Omental fat pad (tissue), 4 donors: ENCODE measurements around the gene SRRM2. TPM values are rescaled to one million over a fixed set of nuclear protein-coding genes. Genes with fewer than 3 reads are reported as not detected.

Experiments used
- ATAC-seq: fragments of 150-250 bp; one replicate; pipeline ENCODE4 v1.9.1; 2016; ENCODE audit warnings: mild to moderate bottlenecking, moderate library complexity; ENCODE audit not compliant: low FRiP score
- DNase-seq: peaks from one replicate; pipeline ENCODE4 v3.0.0-alpha.2; 2019; ENCODE audit warnings: low spot score
- CTCF ChIP-seq, 3 donors: fragments of 450-650 bp; IDR thresholded peaks; one replicate each; pipeline ENCODE4 v1.5.1; 2016 to 2017; ENCODE audit warnings: antibody characterized with exemption in 3 of 3, mild to moderate bottlenecking in 3 of 3, moderate library complexity in 2 of 3
- total RNA-seq, 4 donors: library from RNA; depleted of rRNA; stranded (reverse); fragments of >200 nt; gene quantifications; one replicate each; pipeline ENCODE4 v1.1.0, GENCODE V29; 2016

The SRRM2 gene
- total RNA-seq, 4 donors from 2014 or later, result 230 to 465 (median 368) TPM

DNA sequence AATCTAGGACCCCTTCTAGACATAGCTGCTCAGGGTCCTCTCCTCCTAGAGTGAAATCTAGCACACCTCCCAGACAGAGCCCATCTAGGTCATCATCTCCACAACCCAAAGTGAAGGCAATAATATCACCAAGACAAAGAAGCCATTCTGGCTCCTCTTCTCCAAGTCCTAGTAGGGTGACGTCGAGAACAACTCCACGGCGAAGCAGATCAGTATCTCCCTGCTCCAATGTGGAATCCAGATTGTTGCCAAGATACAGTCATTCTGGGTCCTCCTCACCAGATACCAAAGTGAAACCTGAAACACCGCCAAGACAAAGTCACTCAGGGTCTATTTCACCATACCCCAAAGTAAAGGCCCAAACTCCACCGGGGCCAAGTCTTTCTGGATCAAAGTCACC is 10.7 kb downstream of the SRRM2 start:
- no peak for TF ChIP-seq CTCF (IDR thresholded peaks at IDR 0.05)
- ATAC-seq (no peak), DNase-seq (no peak)

- DNase-seq (no peak), ATAC-seq (no peak)
- TF ChIP-seq CTCF (IDR thresholded peaks at IDR 0.05), result no peak
Measured at GRCh38 chr16:2764718-2765117, 12.3 kb downstream of the SRRM2 start.

- ATAC-seq (no peak), DNase-seq (no peak)
- TF ChIP-seq CTCF (IDR thresholded peaks at IDR 0.05), result no peak
Measured at GRCh38 chr16:2765462-2766404, 13.3 kb downstream of the SRRM2 start.

- TF ChIP-seq CTCF (IDR thresholded peaks at IDR 0.05), result no peak
- DNase-seq (no peak), ATAC-seq (no peak)
Measured at GRCh38 chr16:2766430-2767139, 14.1 kb downstream of the SRRM2 start.

GRCh38 chr16:2767140-2767731 is 14.8 kb downstream of the SRRM2 start:
- ATAC-seq (no peak), DNase-seq (no peak)
- no peak for TF ChIP-seq CTCF (IDR thresholded peaks at IDR 0.05)

DNA sequence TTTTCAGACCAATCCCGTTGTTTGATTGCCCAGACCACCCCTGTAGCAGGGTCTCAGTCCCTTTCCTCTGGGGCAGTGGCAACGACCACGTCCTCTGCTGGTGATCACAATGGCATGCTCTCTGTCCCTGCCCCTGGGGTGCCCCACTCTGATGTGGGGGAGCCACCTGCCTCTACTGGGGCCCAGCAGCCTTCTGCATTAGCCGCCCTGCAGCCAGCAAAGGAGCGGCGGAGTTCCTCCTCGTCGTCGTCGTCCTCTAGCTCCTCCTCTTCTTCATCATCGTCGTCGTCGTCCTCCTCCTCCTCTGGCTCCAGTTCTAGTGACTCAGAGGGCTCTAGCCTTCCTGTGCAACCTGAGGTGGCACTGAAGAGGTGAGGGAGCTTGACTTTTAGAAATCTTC is 15.5 kb downstream of the SRRM2 start:
- no peak for ATAC-seq
- no peak for DNase-seq
- TF ChIP-seq CTCF (IDR thresholded peaks at IDR 0.05), result no peak
